Glutamatergic neuron (in vitro differentiated cells): ENCODE measurements around the gene SNPH. TPM values are rescaled to one million over a fixed set of nuclear protein-coding genes. Genes with fewer than 3 reads are reported as not detected.

Experiments used
- DNase-seq: peaks from one replicate; pipeline ENCODE4 v3.0.0; 2022
- H3K27ac Mint-ChIP-seq: one replicate; pipeline ENCODE4 v1.8.0; 2020; ENCODE audit warnings: mild to moderate bottlenecking, mixed read lengths, inconsistent platforms; ENCODE audit not compliant: unreplicated experiment
- H3K27me3 Mint-ChIP-seq: one replicate; pipeline ENCODE4 v1.8.0; 2020; ENCODE audit warnings: mild to moderate bottlenecking, moderate library complexity, mixed read lengths, inconsistent platforms; ENCODE audit not compliant: unreplicated experiment
- H3K36me3 Mint-ChIP-seq: one replicate; pipeline ENCODE4 v1.8.0; 2020; ENCODE audit warnings: mild to moderate bottlenecking, mixed read lengths, inconsistent platforms; ENCODE audit not compliant: unreplicated experiment
- H3K4me1 Mint-ChIP-seq: one replicate; pipeline ENCODE4 v1.8.0; 2020; ENCODE audit warnings: mild to moderate bottlenecking, low read depth, mixed read lengths, inconsistent platforms; ENCODE audit not compliant: unreplicated experiment
- H3K4me3 Mint-ChIP-seq: one replicate; pipeline ENCODE4 v1.8.0; 2020; ENCODE audit warnings: mild to moderate bottlenecking, mixed read lengths, inconsistent platforms; ENCODE audit not compliant: unreplicated experiment
- H3K9me3 Mint-ChIP-seq: one replicate; pipeline ENCODE4 v1.8.0; 2020; ENCODE audit warnings: mild to moderate bottlenecking, moderate library complexity, mixed read lengths, inconsistent platforms; ENCODE audit not compliant: unreplicated experiment
- total RNA-seq: library from RNA; stranded (reverse); fragmentation: NEBNext Ultra II Directional; extraction: Animal tissue kit (Norgen Biotek cat#: 25700); gene quantifications from one replicate; pipeline ENCODE4 v1.2.1, GENCODE V29; 2021; ENCODE audit not compliant: unreplicated experiment
- TF ChIP-seq, protein P1 (sequence below): fragments of 200-600 bp; sonication (generic); IDR thresholded peaks from one replicate; pipeline ENCODE4 v1.5.0; 2021; ENCODE audit not compliant: partially characterized antibody, unreplicated experiment

Gene SNPH
- total RNA-seq, 1 donor from 2014 or later, result 34.5 TPM

- peak overlapping the region; percentile 93 for H3K27ac Mint-ChIP-seq
- TF ChIP-seq, protein P1, sequence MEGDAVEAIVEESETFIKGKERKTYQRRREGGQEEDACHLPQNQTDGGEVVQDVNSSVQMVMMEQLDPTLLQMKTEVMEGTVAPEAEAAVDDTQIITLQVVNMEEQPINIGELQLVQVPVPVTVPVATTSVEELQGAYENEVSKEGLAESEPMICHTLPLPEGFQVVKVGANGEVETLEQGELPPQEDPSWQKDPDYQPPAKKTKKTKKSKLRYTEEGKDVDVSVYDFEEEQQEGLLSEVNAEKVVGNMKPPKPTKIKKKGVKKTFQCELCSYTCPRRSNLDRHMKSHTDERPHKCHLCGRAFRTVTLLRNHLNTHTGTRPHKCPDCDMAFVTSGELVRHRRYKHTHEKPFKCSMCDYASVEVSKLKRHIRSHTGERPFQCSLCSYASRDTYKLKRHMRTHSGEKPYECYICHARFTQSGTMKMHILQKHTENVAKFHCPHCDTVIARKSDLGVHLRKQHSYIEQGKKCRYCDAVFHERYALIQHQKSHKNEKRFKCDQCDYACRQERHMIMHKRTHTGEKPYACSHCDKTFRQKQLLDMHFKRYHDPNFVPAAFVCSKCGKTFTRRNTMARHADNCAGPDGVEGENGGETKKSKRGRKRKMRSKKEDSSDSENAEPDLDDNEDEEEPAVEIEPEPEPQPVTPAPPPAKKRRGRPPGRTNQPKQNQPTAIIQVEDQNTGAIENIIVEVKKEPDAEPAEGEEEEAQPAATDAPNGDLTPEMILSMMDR, result no peak
Observed at GRCh38 chr20:1265226-1265915, 723 bp upstream of the SNPH start.

GRCh38 chr20:1265916-1266166 is 253 bp upstream of the SNPH start:
- Mint-ChIP-seq H3K4me1 (peaks cover 39% of the 10 kb centered on the region), H3K4me3 (peak overlapping the region; percentile 80), H3K9me3 (peaks cover 10% of the 10 kb centered on the region), H3K27me3 (peaks cover 14% of the 10 kb centered on the region), H3K36me3 (peaks cover 3% of the 10 kb centered on the region), H3K27ac (peak overlapping the region; percentile 92)
- no peak for DNase-seq
- TF ChIP-seq, protein P1, result no peak

More at GRCh38 chr20:1265226-1265915, 723 bp upstream of the SNPH start:
- Mint-ChIP-seq H3K4me1 (peaks cover 39% of the 10 kb centered on the region), H3K36me3 (peaks cover 3% of the 10 kb centered on the region), H3K9me3 (peaks cover 10% of the 10 kb centered on the region), H3K4me3 (peak overlapping the region; percentile 80), H3K27me3 (peaks cover 14% of the 10 kb centered on the region)
- DNase-seq, result no peak

- Mint-ChIP-seq H3K27me3 (peaks cover 14% of the 10 kb centered on the region), H3K36me3 (peaks cover 3% of the 10 kb centered on the region), H3K27ac (peak overlapping the region; percentile 91), H3K4me1 (peaks cover 44% of the 10 kb centered on the region), H3K4me3 (peak overlapping the region; percentile 90), H3K9me3 (peaks cover 10% of the 10 kb centered on the region)
- no peak for DNase-seq
- TF ChIP-seq, protein P1, result no peak
Observed at GRCh38 chr20:1267161-1267560, 1.1 kb downstream of the SNPH start.

DNA sequence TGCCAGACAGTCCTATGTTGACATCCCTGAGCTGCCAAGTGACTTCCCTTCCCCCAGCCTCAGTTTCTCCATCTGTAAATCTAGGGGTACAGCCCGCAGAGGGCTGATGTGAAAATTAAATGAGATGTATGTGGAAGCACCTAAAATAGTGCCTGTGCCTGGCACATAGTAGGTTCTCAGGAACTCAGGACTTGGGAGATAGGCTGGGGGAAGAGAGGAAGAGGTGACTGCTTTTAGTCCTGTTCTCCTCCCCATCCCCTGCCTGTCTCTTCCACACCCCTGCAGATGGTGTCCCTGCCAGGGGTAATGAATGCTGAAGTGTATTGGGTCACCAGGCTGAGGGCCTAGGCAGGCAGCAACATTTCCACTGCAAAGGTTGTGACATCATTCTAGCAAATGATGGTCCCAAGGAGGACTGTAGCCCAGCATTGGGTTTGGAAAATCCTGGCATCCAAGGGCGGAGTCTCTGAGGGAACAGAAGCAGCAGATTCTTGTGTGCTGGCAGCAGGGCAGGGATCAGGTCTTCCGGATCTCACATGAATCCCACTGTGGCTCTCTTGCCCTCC is 1.8 kb downstream of the SNPH start:
- Mint-ChIP-seq H3K4me3 (peak overlapping the region; percentile 90), H3K4me1 (peaks cover 48% of the 10 kb centered on the region), H3K27me3 (peaks cover 14% of the 10 kb centered on the region), H3K36me3 (peaks cover 3% of the 10 kb centered on the region), H3K27ac (peak overlapping the region; percentile 91), H3K9me3 (peaks cover 10% of the 10 kb centered on the region)
- no peak for DNase-seq
- TF ChIP-seq, protein P1, result no peak

DNA sequence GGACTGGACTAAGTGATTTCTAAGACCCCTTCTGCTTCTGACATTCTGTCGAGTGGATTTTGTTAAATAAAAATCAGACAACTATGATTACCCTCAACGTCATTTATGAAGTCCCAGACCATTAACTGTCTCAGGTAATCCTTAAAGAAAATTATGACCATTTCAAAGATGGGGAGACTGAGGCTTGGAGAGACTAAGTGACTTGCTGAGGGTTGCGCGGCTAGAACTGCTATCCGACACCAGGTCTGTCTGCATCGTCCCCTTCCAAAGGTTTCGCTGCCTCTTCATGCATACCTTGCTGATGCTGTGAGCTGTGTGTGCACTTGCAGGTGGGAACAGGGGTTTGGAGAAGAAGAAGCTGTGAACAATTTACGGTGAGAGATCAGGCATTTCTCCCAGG is 3.1 kb downstream of the SNPH start:
- H3K4me3 Mint-ChIP-seq, result peak overlapping the region; percentile 90
- peaks cover 61% of the 10 kb centered on the region for H3K4me1 Mint-ChIP-seq
- H3K36me3 Mint-ChIP-seq, result peaks cover 3% of the 10 kb centered on the region
- H3K27me3 Mint-ChIP-seq, result peaks cover 16% of the 10 kb centered on the region
- peak overlapping the region; percentile 38 for H3K27ac Mint-ChIP-seq
- TF ChIP-seq, protein P1, result no peak
- peaks cover 11% of the 10 kb centered on the region for H3K9me3 Mint-ChIP-seq
- DNase-seq, result no peak
